Islet of Langerhans (tissue), 1 donor: ENCODE results near the gene H2AZ2.
"Not testable (repeated sequence)": the region's sequence is repeated elsewhere in the genome, so short reads cannot be mapped to it uniquely, and the experiment has no call there.

Experiments
- FAIRE-seq: peaks from one replicate; lab custom pipeline; 2011; peaks lifted over from hg19 to GRCh38; lab: Jason Lieb, UNC

Gene H2AZ2

DNA sequence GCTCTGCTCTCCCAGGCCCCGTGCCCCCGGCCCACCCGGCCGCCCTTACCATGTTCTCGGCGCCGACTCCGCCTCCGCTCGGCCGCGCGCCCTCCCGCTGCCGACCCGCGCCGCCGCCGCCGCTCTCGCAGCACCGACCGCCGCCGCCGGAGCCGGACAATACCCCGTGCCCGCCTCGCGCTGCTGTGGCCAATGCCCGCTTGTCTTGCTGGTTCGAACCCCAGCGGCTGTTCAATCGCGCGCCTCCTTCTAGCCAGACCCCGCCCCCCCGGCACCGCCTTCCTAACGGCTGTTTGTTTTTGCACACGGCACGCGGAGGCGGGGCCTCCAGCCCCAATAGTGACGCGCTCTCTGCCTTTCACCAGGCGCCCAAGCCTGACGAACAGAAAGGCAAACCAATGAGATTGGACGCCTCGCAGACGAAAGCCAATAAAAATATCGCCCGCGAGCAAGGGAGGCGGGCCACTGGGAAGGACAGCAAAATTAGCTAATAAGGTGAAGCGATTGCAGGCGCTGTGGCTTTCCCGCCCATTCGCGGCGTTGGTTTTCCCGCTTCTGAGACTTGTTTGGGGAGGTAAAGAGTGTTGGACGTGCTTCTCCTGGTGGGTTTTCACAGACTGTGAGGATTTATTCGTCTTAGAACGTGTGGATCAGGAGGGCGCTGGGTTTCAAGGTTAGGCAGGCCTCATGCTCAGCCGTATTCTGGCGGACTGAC is at the start of gene H2AZ2:
Gene H2AZ2, minus strand, starts transcription at position 168 of the 715 bp plus-strand sequence. Its CDS starts 116 bp downstream, at position 52.
- peak; percentile 49 for FAIRE-seq

DNA sequence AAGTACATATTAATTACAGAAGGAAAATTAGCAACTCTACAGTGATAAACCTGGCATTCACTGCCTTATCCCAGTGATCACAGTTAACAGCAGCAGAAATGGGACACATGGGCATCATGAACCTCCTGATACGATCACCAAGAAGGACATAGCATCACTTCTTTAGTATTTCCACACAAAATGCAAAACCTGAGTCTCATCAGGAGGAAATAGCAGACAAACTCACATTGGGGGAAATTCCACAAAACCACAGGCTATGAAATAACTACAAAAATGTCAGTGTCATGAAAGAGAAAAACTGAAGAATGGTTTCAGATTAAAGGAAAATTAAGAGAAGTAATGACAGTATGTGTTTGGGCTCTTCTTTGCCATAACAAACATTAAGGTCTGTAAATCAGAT is 49.4 kb upstream of the H2AZ2 start:
- no peak for FAIRE-seq

DNA sequence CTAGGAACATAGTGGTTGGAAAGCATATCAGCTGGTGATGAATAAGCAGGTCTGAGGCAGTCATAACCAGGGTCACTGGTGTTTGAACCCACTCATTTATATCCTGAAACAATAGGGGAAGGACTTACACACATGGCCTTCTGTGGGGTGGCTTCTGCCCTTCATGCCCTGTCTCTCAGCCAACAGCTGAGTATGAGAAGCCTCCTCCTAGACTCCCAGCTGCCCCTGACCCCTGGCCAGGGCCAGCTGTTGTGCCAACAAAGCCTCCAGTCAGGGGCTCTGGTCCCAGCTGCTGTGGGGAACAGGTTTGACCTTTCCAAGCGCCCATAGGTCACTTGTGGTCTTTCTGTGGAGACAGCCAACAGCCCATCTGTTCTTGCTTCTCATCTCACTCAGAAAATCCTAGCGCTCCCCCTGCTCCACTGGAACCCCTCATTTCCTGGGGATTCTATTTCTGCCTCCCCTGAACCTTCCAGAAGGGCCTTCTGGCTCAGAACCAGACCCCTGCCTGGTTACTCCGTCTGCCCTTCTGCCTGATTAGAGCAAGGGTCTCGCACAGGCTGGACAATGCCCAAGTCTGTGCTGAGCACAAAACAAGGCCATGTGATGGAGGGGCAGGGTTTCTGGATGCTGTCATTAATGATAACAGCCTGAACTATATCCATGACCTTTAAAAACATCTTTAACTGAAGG is 47.1 kb upstream of the H2AZ2 start:
- no peak for FAIRE-seq

- FAIRE-seq, result no peak
Measured at GRCh38 chr7:44893710-44894234, 45.9 kb upstream of the H2AZ2 start.

DNA sequence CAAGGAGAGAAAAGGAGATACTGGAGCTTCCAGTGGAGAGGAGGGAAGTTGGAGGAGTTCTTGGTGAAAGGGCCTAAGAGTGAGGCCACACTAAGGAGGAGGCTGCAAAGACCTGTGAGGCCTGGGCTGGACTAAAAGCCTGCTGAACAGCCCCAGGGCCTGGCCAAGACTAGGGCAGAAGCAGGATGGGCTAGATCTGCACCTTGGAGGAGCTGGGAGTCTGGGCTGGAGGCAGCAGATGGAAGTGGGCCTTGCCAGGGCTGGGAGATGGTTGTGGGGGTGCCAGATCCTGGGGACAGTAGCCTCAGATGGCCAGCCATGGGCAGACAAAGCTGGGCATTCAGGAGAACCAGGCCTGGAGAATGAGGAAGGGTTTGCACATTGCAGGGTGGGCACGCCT is 43.9 kb upstream of the H2AZ2 start:
- no peak for FAIRE-seq

DNA sequence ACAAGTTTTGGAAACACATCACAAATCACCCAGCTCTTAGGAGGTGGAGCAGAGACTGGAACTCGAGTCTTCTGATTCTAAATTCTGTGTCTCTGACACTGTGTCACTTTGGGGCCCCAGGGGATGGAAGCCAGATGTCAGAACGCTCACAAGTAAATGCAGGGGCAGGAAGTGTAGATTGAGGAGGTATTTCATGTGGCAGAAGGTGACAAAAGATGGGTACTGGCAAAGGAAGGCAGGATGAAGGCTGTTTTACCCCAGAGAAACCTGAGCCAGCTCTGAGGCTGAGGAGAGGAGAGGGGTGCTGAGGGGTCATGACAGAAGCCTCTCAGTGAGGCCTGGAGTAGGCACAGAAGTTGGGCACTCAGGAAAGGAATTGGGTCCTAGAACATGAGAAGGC is 43.5 kb upstream of the H2AZ2 start:
- FAIRE-seq, result no peak

DNA sequence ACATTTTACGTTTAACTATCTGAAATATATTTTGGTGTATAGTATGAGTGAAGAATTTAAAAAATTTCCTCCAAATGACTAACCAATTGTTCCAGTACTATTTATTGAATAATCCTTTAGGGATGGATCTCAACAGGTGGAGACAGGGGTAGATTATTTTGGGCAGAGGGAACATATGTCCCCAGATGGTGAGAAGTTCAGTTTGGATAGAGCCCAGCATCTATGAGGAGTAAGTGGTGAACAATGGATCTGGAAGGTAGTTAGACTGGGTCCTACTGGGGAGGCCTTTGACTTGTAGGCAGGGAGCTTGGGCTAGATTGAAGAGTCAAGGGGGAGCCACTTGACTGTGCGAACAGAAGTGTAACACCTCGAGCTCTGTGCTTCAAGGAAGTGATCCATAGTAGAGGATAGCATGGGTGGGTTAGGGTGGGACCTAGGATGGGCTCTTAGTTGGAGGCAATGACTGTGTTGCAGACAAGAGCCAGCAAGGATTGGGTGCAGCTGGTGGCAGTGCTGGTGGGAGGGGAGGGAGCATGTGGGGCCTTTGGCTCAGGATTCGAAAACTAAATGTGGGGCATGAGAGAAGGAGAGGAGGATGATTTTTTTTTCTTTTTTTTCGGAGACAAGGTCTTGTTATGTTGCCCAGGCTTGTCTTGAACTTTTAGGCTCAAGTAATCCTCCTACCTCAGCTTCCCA is 41.3 kb upstream of the H2AZ2 start:
- no peak for FAIRE-seq

- no peak for FAIRE-seq
Measured at GRCh38 chr7:44887293-44887692, 39.4 kb upstream of the H2AZ2 start.

DNA sequence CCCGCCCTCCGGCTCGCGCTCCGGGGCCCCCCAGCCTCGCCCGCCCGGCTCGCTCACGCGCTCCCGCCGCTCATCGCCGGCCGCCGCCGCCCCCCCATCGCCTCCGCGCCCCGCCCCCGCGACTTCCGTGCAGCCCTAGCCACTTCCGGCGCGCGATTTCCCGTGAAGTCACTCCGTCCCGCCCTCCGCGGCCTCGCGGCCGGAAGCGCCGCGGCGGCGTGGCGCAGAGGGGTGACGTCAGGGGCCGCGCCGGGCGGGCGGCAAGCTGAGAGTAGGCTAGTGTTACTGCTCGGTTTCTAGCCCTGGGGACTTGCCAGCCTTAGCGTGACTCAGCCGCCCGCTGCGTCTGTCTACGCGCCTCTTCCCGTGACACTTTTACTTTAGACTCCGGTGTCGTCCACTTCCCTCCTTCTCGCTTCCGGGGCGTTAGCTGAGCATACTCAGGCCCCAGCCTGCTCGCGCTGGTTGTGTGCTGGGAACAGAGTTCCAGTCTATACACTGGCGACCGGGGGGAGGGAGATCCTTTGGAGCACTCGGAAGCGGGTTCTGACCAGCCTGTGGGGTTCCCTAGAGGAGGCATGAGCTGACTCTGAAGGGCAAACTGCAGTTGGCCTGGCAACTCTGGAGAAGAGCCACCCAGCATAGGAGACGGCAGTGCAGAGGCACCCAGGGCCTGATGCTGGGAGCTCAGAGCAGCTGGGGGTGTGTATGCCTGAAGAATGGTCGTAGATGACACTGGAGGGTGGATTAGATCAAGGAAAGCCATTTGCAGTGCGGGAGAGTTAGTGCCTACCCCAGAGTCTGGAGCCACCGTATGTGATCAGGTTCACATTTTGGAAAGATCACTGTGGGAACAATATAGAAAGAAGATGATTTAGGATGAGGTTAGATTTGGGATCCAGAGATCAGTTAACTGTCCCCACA is 37.8 kb upstream of the H2AZ2 start, which contains the start of gene PURB:
Gene PURB, minus strand, starts transcription at position 137 of the 924 bp plus-strand sequence. CDS start 182 bp downstream, outside the sequence.
- no peak for FAIRE-seq

DNA sequence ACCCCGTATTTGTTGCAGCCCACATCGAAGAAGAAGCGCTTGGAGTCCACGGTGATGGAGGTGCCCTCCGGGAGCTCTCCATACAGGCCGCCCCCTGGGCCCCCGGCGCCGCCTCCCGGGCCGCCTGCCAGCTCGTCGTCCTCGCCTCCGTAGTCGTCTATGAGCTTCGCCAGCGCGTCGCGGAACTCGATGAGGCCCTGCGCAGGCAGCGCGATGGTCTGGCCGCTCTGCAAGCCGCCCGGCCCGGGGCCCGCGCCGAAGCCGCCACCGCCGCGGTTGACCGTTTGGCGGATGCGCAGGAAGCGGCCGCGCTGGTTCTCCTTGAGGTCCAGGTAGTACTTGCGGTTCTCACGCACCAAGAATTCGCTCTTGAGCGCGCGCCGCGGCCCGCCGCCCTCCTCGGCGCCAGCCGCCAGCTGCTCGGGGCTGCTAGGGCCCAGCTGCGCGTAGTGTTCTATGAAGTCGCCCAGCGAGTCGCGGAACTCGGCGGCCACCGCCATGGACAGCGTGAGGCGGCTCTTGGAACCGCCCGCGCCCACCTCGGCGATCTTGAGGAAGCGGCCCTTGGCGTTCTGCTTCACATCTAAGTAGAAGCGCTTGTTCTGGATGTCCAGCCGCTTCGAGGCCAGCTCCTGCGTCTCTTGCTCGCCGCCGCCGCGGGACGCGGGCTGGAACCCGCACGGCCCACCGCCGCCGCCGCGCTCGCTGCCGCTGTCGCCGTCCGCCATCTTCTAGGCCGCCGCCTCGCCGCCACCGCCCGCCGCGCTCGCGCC is 36.9 kb upstream of the H2AZ2 start:
- no peak for FAIRE-seq

- FAIRE-seq, result no peak
Measured at GRCh38 chr7:44883961-44884620, 36.2 kb upstream of the H2AZ2 start.

- FAIRE-seq, result no peak
Measured at GRCh38 chr7:44882899-44883298, 35.0 kb upstream of the H2AZ2 start.

DNA sequence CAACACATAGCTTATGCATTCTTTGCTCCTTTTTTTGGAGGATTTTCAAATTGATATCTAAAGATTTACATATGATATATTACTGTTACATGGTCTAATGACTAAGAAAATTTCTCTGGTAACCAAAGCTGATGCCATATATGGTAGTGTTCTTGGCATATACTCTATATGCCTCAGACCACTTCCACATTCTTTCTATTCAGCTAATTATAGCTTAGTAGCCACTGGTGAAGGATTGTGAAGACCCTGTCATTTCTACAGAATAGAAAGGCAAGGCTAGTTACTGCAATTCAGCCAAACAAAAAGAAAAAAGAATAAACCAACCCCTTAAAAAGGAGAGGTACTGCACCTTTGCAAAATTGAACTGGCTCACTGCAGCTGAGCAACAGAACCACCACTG is 33.7 kb upstream of the H2AZ2 start:
- no peak for FAIRE-seq

GRCh38 chr7:44881066-44881600 is 33.2 kb upstream of the H2AZ2 start:
- FAIRE-seq, result no peak

DNA sequence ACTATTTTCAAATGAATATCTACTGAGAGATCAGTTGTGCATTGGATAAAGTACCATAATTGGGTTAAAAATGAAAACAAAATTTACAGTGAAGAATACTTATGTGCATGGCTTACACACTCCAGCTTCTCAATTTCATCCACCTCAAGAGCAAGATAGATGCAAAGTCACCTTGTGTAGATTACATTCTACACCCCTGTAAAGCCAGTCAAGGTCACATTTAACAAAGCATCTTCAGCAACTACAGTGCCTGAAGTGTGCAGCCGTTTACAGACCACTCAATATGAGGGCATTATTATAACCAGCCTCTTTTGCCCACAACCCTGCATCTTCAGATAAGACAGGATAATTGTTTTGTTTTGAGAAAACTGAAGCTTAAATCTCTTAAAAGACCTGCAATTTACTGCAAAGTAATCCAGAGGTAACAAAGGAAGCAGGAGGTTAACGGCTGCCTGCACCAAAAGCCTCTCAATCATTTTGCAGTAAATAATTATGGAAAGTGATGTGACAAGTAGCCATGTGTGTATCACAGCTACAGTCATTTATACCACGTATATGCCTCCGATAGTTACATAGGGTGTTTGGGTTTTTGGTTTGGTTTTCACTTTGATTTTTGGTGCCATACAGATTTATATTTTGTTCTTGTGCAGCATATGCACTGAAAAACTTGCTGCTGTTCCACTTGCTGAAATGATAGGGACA is 32.6 kb upstream of the H2AZ2 start:
- FAIRE-seq, result no peak

DNA sequence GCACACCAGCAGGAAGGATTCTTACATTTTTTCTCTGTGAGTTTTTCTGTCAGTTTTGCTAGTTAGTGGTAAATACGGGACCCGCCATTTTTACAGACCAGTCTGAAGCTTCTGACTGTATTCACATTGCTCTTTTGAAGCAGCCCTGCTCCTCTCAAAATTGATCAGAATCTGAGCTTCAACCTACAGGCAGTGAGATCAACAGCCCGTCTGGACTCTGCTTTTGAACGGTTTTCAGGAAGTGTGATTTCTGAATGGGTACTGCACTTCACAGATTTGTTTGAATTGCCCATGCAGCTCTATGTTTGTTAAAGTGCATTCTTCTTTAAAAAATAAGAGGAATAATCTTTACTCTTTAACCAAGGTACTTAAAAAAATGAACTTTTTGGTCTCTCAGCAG is 28.5 kb upstream of the H2AZ2 start:
- no peak for FAIRE-seq

GRCh38 chr7:44875241-44875640 is 27.4 kb upstream of the H2AZ2 start:
- no peak for FAIRE-seq

DNA sequence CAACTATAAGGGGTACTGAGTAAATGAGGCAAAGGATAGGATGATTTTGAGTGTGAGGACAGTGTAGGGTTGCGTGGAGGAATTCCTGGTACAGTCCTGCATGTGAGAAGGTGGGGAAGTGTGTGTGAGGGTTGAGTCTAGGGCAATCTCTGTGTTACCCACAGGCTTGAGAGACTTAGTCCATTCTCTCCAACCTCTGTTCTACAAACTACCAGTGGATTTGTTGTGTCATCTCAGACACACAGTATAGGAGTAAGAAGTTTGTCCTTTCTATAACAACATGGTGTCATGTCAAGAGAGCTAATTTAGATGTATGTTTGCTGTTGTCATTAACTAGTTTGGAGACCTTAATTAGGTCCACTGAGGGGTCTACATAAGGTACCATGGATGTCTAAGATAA is 24.9 kb upstream of the H2AZ2 start:
- no peak for FAIRE-seq

DNA sequence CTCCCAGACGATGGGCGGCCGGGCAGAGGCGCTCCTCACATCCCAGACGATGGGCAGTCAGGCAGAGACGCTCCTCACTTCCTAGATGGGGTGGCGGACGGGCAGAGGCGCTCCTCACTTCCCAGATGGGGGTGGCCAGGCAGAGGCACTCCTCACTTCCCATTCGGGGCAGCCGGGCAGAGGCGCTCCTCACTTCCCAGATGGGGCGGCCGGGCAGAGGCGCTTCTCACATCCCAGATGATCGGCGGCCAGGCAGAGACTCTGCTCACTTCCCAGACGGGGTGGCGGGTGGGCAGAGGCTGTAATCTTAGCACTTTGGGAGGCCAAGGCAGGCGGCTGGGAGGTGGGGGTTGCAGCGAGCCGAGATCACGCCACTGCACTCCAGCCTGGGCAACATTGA is 24.0 kb upstream of the H2AZ2 start:
- not testable (repeated sequence) for FAIRE-seq

DNA sequence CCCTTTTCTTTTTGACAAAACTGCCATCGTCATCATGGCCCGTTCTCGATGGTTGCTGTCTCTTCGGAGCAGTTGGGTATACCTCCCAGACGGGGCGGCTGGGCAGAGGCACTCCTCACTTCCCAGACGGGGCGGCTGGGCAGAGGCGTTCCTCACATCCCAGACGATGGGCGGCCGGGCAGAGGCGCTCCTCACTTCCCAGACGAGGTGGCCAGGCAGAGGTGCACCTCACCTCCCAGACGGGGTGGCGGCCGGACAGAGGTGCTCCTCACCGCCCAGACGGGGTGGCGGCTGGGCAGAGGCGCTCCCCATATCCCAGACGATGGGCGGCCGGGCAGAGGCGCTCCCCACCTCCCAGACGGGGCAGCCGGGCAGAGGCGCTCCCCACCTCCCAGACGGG is 22.9 kb upstream of the H2AZ2 start:
- FAIRE-seq, result not testable (repeated sequence)
